Glutamatergic neuron (in vitro differentiated cells): ENCODE data around the gene HSPA1A. TPM values are rescaled to one million over a fixed set of nuclear protein-coding genes. Genes with fewer than 3 reads are reported as not detected.
"Not testable (repeated sequence)": the region's sequence is repeated elsewhere in the genome, so short reads cannot be mapped to it uniquely, and the experiment has no call there.

ENCODE experiments used
- DNase-seq: peaks from one replicate; pipeline ENCODE4 v3.0.0; 2022
- H3K27ac Mint-ChIP-seq: one replicate; pipeline ENCODE4 v1.8.0; 2020; ENCODE audit warnings: mild to moderate bottlenecking, mixed read lengths, inconsistent platforms; ENCODE audit not compliant: unreplicated experiment
- H3K27me3 Mint-ChIP-seq: one replicate; pipeline ENCODE4 v1.8.0; 2020; ENCODE audit warnings: mild to moderate bottlenecking, moderate library complexity, mixed read lengths, inconsistent platforms; ENCODE audit not compliant: unreplicated experiment
- H3K36me3 Mint-ChIP-seq: one replicate; pipeline ENCODE4 v1.8.0; 2020; ENCODE audit warnings: mild to moderate bottlenecking, mixed read lengths, inconsistent platforms; ENCODE audit not compliant: unreplicated experiment
- H3K4me1 Mint-ChIP-seq: one replicate; pipeline ENCODE4 v1.8.0; 2020; ENCODE audit warnings: mild to moderate bottlenecking, low read depth, mixed read lengths, inconsistent platforms; ENCODE audit not compliant: unreplicated experiment
- H3K4me3 Mint-ChIP-seq: one replicate; pipeline ENCODE4 v1.8.0; 2020; ENCODE audit warnings: mild to moderate bottlenecking, mixed read lengths, inconsistent platforms; ENCODE audit not compliant: unreplicated experiment
- H3K9me3 Mint-ChIP-seq: one replicate; pipeline ENCODE4 v1.8.0; 2020; ENCODE audit warnings: mild to moderate bottlenecking, moderate library complexity, mixed read lengths, inconsistent platforms; ENCODE audit not compliant: unreplicated experiment
- CTCF ChIP-seq: fragments of 200-600 bp; sonication (generic); IDR thresholded peaks from one replicate; pipeline ENCODE4 v1.5.0; 2021; ENCODE audit not compliant: partially characterized antibody, unreplicated experiment
- total RNA-seq: library from RNA; stranded (reverse); fragmentation: NEBNext Ultra II Directional; extraction: Animal tissue kit (Norgen Biotek cat#: 25700); gene quantifications from one replicate; pipeline ENCODE4 v1.2.1, GENCODE V29; 2021; ENCODE audit not compliant: unreplicated experiment

Gene HSPA1A
- total RNA-seq, 1 donor from 2014 or later = 54.3 TPM

- TF ChIP-seq CTCF = no peak
- peak overlapping the region; percentile 78 for H3K27ac Mint-ChIP-seq
- H3K4me1 Mint-ChIP-seq = peaks cover 4% of the 10 kb centered on the region
- no peaks in the 10 kb centered on the region for H3K36me3 Mint-ChIP-seq
- H3K4me3 Mint-ChIP-seq = peak overlapping the region; percentile 97
- peaks cover 6% of the 10 kb centered on the region for H3K9me3 Mint-ChIP-seq
- H3K27me3 Mint-ChIP-seq = no peaks in the 10 kb centered on the region
- DNase-seq = no peak
These were observed 9.3 kb upstream of the HSPA1A start for GRCh38 chr6:31805939-31806469.

GRCh38 chr6:31806470-31807272 is 8.7 kb upstream of the HSPA1A start, which contains the start of gene LSM2:
TSS of gene LSM2 (minus strand) at chr6:31806966. CDS start at chr6:31806757, 209 bp downstream.
- peak; percentile 99 for DNase-seq
- no peaks in the 10 kb centered on the region for H3K36me3 Mint-ChIP-seq
- peak; percentile 40 for TF ChIP-seq CTCF
- H3K9me3 Mint-ChIP-seq = peaks cover 6% of the 10 kb centered on the region
- peak within 1 kb of the TSS; percentile 97 for H3K4me3 Mint-ChIP-seq
- peak within 1 kb of the TSS; percentile 90 for H3K27ac Mint-ChIP-seq
- H3K27me3 Mint-ChIP-seq = no peaks in the 10 kb centered on the region
- peaks cover 4% of the 10 kb centered on the region for H3K4me1 Mint-ChIP-seq

- H3K9me3 Mint-ChIP-seq, H3K27me3 Mint-ChIP-seq, H3K4me3 Mint-ChIP-seq, DNase-seq, H3K4me1 Mint-ChIP-seq, H3K36me3 Mint-ChIP-seq, H3K27ac Mint-ChIP-seq: not testable (repeated sequence)
These were observed 6.7 kb upstream of the HSPA1A start for GRCh38 chr6:31808599-31808998.

- Mint-ChIP-seq H3K4me3 (no peak overlapping the region), H3K27me3 (peaks cover 4% of the 10 kb centered on the region), H3K9me3 (peaks cover 3% of the 10 kb centered on the region), H3K36me3 (no peaks in the 10 kb centered on the region), H3K4me1 (peaks cover 6% of the 10 kb centered on the region), H3K27ac (no peak overlapping the region)
- TF ChIP-seq CTCF = no peak
- DNase-seq = no peak
These were observed 3.7 kb upstream of the HSPA1A start for GRCh38 chr6:31811645-31812044.

GRCh38 chr6:31813465-31813849 is 1.9 kb upstream of the HSPA1A start:
- peak overlapping the region; percentile 82 for H3K4me3 Mint-ChIP-seq
- H3K27me3 Mint-ChIP-seq = peaks cover 4% of the 10 kb centered on the region
- TF ChIP-seq CTCF = no peak
- H3K4me1 Mint-ChIP-seq = peaks cover 8% of the 10 kb centered on the region
- H3K36me3 Mint-ChIP-seq = peaks cover 4% of the 10 kb centered on the region
- peaks cover 10% of the 10 kb centered on the region for H3K9me3 Mint-ChIP-seq
- DNase-seq = no peak
- H3K27ac Mint-ChIP-seq = peak overlapping the region; percentile 91
